ENCODE data around the gene KCNK16. TPM values are rescaled to one million over a fixed set of nuclear protein-coding genes. Genes with fewer than 3 reads are reported as not detected.

Gene KCNK16
- total and polyA plus RNA-seq, 2 donors from 2014 or later, result not detected

DNA sequence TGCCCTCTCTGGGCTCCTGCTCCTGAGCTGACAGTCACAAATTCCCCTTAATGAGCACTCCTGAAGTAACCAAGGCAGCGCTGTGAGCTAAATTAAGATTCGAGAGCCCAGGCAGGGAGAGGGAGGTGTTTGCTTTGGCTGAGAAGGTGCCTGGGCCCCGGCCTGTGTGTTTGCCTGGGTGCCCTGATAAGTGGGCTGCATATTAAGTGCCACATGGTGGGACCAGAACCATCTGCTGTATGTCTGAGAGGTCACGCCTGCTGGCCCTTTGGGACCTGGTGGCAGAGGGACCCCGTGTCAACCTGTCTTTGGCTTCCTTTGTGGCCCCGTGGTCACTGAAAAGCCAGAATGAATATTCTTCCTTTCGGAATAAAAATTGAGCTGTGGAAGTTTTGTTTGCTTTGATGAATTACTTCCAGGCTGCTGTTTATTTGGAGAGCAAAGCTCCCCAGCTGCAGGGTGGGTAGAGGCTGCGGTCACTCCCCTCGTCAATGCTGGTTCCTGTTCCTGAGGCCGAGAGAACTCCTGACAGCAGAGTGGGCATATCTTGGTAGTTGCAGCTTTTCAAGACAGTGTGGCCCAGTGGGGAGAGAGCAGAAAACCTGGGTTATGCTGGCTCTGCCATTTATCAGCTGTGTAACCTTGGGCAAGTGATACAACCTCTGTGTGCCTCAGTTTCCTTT is 17.5 kb upstream of the KCNK16 start:
- no peaks in the 10 kb centered on the region for H3K27me3 ChIP-seq (ENCODE audit: control insufficient read depth, insufficient read depth, low read length)
- no peak for TF ChIP-seq CTCF (IDR thresholded peaks at IDR 0.05; ENCODE audit: borderline replicate concordance, extremely low read depth, insufficient read depth)
- no peak overlapping the region for H3K9ac ChIP-seq (ENCODE audit: low read length in 3 of 3)
- H3K4me1 ChIP-seq (ENCODE audit: control insufficient read depth in 2 of 3, insufficient read depth in 2 of 3, low read depth in 1 of 3, low read length in 3 of 3), result peaks cover 0 to 3% (median 0%) of the 10 kb centered on the region in 3 donors
- FAIRE-seq, result no peak
- no peak overlapping the region for H3K4me3 ChIP-seq (ENCODE audit: low read length in 3 of 3)
- no peaks in the 10 kb centered on the region for H3K9me3 ChIP-seq (ENCODE audit: control insufficient read depth in 2 of 3, insufficient read depth in 1 of 3, low read length in 3 of 3)
- H3K36me3 ChIP-seq (ENCODE audit: control insufficient read depth in 2 of 3, insufficient read depth in 3 of 3, low read length in 3 of 3), result no peaks in the 10 kb centered on the region
- DNase-seq, result peak in 3 of 5 donors; percentile 33 to 69 (median 37)
- H3K27ac ChIP-seq (ENCODE audit: low read depth in 2 of 2, low read length in 2 of 2), result peak overlapping the region in 1 of 2 donors; percentile 22
- intact Hi-C loops (cut with DNase I), result no loop called here

DNA sequence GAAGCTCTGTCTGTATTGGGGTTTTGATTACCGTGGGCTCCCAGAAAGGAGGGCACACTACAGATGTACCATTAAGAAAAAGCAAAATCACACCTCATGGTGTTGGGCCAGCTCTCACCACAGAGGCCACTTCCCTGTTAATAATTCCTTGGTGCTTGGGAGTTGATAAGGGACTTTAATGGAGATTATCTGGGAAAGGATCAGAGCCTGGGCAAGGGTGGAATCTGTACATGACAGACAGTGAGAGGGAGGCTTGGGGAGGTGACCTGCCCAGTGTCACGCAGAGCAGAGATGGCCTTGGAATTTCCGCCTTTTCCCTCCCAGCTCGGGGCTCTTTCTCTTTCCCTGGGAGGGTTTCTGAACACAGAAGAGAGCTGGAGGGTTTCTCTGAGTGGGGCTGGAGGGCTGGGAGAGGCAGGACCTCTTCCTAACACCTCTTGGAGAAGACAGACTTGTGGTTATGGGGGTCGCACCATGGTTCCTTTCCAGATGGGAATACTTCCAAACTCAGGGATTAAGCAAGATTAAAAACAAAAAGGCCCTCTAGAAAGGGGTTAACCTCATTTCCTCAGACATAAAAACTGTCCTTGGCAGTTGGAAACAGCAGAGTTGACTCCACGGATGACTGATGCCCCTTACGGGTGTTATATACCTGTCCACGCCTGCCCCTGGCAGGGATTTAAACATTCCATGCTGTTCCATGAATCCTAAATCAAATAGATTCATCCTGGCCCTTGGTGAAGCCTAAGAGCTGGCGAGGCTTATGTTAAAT is 16.8 kb upstream of the KCNK16 start:
- FAIRE-seq (no peak), DNase-seq (peak in 1 of 5 donors; percentile 30)
- no peaks in the 10 kb centered on the region for H3K27me3 ChIP-seq (ENCODE audit: control insufficient read depth, insufficient read depth, low read length)
- no peak for TF ChIP-seq CTCF (IDR thresholded peaks at IDR 0.05; ENCODE audit: borderline replicate concordance, extremely low read depth, insufficient read depth)
- no peak overlapping the region for H3K4me3 ChIP-seq (ENCODE audit: low read length in 3 of 3)
- intact Hi-C loops (cut with DNase I), result no loop called here
- no peaks in the 10 kb centered on the region for H3K9me3 ChIP-seq (ENCODE audit: control insufficient read depth in 2 of 3, insufficient read depth in 1 of 3, low read length in 3 of 3)
- H3K9ac ChIP-seq (ENCODE audit: low read length in 3 of 3), result no peak overlapping the region
- H3K36me3 ChIP-seq (ENCODE audit: control insufficient read depth in 2 of 3, insufficient read depth in 3 of 3, low read length in 3 of 3), result no peaks in the 10 kb centered on the region
- peaks cover 0 to 3% (median 0%) of the 10 kb centered on the region in 3 donors for H3K4me1 ChIP-seq (ENCODE audit: control insufficient read depth in 2 of 3, insufficient read depth in 2 of 3, low read depth in 1 of 3, low read length in 3 of 3)
- H3K27ac ChIP-seq (ENCODE audit: low read depth in 2 of 2, low read length in 2 of 2), result peak overlapping the region in 1 of 2 donors; percentile 22

DNA sequence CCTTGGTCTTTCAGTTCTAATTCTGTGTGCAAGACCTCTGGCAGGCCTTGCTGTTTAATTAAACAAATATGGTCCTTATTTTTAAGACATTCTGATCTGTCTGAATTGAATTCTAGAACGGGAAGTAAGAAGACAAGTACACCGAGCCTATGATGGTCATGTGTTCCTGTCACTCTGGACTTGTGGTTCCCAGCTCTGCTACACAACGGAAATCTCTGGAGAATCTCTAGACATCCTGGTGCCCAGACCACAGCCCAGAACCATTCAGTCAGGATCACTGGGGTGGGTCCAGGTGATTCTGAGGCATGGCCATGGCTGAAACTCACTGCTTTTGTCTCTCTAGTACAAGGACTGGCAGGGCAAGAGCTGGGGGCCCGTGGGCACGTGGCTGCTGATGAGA is 15.9 kb upstream of the KCNK16 start:
- Histone ChIP-seq H3K9me3 (ENCODE audit: control insufficient read depth in 2 of 3, insufficient read depth in 1 of 3, low read length in 3 of 3) (no peaks in the 10 kb centered on the region), H3K9ac (ENCODE audit: low read length in 3 of 3) (no peak overlapping the region), H3K4me3 (ENCODE audit: low read length in 3 of 3) (no peak overlapping the region), H3K4me1 (ENCODE audit: control insufficient read depth in 2 of 3, insufficient read depth in 2 of 3, low read depth in 1 of 3, low read length in 3 of 3) (peaks cover 0 to under 1% (median 0%) of the 10 kb centered on the region in 3 donors), H3K27me3 (ENCODE audit: control insufficient read depth, insufficient read depth, low read length) (no peaks in the 10 kb centered on the region), H3K36me3 (ENCODE audit: control insufficient read depth in 2 of 3, insufficient read depth in 3 of 3, low read length in 3 of 3) (no peaks in the 10 kb centered on the region), H3K27ac (ENCODE audit: low read depth in 2 of 2, low read length in 2 of 2) (no peak overlapping the region)
- intact Hi-C loops (cut with DNase I), result no loop called here
- TF ChIP-seq CTCF (IDR thresholded peaks at IDR 0.05; ENCODE audit: borderline replicate concordance, extremely low read depth, insufficient read depth), result no peak
- DNase-seq (no peak), FAIRE-seq (no peak)

Data from kidney (tissue), 14 donors.